HL-60 (cell line): ENCODE results near the gene KCNK7.

Source experiments
- DNase-seq, 2 experiments: peaks; one replicate each; pipeline ENCODE4 v3.0.0-alpha.2; 2010 to 2020; ENCODE audit warnings: low read depth in 1 of 2, low spot score in 1 of 2
- H3K27ac ChIP-seq: fragments of 250-450 bp; sonication (Bioruptor Pico); replicated peaks from 2 replicates; pipeline ENCODE4 v1.5.1; 2020; ENCODE audit warnings: mild to moderate bottlenecking, moderate library complexity
- H3K27me3 ChIP-seq: fragments of 250-450 bp; sonication (Bioruptor Pico); 2 replicates; pipeline ENCODE4 v1.5.1; 2021; ENCODE audit warnings: mild to moderate bottlenecking, moderate library complexity; ENCODE audit not compliant: insufficient read depth, poor library complexity, severe bottlenecking
- H3K4me3 ChIP-seq: replicated peaks from 2 replicates; pipeline ENCODE4 v1.5.1; 2011; ENCODE audit warnings: mild to moderate bottlenecking, control low read depth, low read length; ENCODE audit not compliant: insufficient read depth
- GABPA ChIP-seq: IDR thresholded peaks from 2 replicates; pipeline ENCODE4 v1.6.1; 2012; ENCODE audit warnings: low read depth
- POLR2AphosphoS5 ChIP-seq: IDR thresholded peaks from 2 replicates; pipeline ENCODE4 v1.6.1; 2012; ENCODE audit warnings: low read depth
- SPI1 ChIP-seq: IDR thresholded peaks from 2 replicates; pipeline ENCODE4 v1.6.1; 2012; ENCODE audit warnings: low read depth, mild to moderate bottlenecking, borderline replicate concordance
- TF ChIP-seq, protein P1 (sequence below): IDR thresholded peaks from 2 replicates; pipeline ENCODE4 v1.6.1; 2012; ENCODE audit warnings: low read depth; ENCODE audit not compliant: insufficient replicate concordance
- TF ChIP-seq, protein P2 (sequence below): IDR thresholded peaks from one replicate; pipeline ENCODE4 v1.5.1; 2011; ENCODE audit warnings: low read length, control low read depth, inconsistent platforms; ENCODE audit not compliant: insufficient read depth

KCNK7 gene

DNA sequence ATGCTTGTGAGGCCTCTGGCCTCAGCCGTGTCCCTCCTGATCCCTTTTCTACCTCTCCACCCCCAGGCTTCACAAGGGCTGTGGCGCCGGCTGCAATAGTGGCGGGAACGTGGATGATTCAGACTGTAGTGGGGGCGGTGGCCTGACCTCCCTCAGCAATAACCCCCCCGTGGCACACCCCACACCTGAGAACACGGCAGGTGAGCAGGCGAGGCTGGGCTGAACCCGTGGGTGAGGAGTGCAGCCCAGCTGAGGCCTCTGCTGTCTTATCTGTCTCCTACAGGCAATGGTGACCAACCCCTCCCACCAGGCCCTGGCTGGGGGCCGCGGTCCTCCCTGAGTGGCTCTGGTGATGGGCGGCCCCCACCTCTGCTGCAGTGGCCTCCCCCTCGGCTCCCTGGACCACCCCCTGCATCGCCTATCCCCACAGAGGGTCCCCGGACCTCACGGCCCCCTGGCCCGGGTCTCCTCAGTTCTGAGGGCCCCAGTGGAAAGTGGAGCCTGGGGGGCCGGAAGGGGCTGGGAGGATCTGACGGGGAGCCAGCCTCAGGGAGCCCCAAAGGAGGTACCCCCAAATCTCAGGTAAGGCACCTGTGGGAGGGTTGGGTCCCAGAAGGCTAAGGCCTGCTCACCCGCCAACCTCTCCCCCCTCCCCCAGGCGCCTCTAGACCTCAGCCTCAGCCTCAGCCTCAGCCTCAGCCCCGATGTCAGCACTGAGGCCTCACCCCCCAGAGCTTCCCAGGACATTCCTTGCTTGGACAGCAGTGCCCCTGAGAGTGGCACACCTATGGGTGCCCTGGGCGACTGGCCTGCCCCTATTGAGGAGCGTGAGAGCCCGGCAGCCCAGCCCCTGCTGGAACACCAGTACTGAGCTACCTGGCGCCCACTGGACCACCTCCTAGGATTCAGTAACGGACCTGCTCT, 40.8 kb upstream of the KCNK7 start:
- TF ChIP-seq, protein P1, sequence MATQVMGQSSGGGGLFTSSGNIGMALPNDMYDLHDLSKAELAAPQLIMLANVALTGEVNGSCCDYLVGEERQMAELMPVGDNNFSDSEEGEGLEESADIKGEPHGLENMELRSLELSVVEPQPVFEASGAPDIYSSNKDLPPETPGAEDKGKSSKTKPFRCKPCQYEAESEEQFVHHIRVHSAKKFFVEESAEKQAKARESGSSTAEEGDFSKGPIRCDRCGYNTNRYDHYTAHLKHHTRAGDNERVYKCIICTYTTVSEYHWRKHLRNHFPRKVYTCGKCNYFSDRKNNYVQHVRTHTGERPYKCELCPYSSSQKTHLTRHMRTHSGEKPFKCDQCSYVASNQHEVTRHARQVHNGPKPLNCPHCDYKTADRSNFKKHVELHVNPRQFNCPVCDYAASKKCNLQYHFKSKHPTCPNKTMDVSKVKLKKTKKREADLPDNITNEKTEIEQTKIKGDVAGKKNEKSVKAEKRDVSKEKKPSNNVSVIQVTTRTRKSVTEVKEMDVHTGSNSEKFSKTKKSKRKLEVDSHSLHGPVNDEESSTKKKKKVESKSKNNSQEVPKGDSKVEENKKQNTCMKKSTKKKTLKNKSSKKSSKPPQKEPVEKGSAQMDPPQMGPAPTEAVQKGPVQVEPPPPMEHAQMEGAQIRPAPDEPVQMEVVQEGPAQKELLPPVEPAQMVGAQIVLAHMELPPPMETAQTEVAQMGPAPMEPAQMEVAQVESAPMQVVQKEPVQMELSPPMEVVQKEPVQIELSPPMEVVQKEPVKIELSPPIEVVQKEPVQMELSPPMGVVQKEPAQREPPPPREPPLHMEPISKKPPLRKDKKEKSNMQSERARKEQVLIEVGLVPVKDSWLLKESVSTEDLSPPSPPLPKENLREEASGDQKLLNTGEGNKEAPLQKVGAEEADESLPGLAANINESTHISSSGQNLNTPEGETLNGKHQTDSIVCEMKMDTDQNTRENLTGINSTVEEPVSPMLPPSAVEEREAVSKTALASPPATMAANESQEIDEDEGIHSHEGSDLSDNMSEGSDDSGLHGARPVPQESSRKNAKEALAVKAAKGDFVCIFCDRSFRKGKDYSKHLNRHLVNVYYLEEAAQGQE = no peak
- TF ChIP-seq POLR2AphosphoS5 = no peak
- TF ChIP-seq GABPA = no peak
- no peak for TF ChIP-seq SPI1
- TF ChIP-seq, protein P2, sequence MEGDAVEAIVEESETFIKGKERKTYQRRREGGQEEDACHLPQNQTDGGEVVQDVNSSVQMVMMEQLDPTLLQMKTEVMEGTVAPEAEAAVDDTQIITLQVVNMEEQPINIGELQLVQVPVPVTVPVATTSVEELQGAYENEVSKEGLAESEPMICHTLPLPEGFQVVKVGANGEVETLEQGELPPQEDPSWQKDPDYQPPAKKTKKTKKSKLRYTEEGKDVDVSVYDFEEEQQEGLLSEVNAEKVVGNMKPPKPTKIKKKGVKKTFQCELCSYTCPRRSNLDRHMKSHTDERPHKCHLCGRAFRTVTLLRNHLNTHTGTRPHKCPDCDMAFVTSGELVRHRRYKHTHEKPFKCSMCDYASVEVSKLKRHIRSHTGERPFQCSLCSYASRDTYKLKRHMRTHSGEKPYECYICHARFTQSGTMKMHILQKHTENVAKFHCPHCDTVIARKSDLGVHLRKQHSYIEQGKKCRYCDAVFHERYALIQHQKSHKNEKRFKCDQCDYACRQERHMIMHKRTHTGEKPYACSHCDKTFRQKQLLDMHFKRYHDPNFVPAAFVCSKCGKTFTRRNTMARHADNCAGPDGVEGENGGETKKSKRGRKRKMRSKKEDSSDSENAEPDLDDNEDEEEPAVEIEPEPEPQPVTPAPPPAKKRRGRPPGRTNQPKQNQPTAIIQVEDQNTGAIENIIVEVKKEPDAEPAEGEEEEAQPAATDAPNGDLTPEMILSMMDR = no peak
- no peak overlapping the region for H3K27ac ChIP-seq
- H3K4me3 ChIP-seq = no peak overlapping the region
- no peaks in the 10 kb centered on the region for H3K27me3 ChIP-seq
- no peak for DNase-seq

GRCh38 chr11:65634905-65635731, 39.5 kb upstream of the KCNK7 start:
- no peaks in the 10 kb centered on the region for H3K27me3 ChIP-seq
- DNase-seq = no peak
- H3K27ac ChIP-seq = no peak overlapping the region
- TF ChIP-seq, protein P2 = no peak
- TF ChIP-seq, protein P1 = no peak
- TF ChIP-seq SPI1 (no peak), POLR2AphosphoS5 (no peak), GABPA (no peak)
- no peak overlapping the region for H3K4me3 ChIP-seq

DNA sequence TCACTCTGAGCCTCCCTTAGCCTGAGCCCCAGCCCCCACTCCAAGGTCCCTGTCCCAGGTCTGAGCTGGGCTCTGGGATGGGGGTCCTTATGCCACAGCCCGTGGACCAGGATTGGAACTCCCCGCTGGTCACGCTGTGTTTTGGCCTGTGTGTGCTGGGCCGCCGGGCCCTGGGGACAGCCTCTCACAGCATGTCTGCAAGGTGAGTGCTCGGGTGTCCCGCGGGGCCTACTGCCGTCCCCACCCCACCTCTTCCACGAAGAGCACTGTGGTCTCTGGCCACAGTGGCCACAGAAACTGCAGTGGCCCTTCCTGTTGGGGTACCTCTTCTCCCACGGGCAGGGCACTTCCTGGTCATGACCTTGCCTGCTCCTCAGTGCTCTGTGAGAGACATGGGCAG, 38.8 kb upstream of the KCNK7 start:
- Histone ChIP-seq H3K27me3 (no peaks in the 10 kb centered on the region), H3K4me3 (no peak overlapping the region), H3K27ac (no peak overlapping the region)
- TF ChIP-seq, protein P2 = no peak
- TF ChIP-seq SPI1 (no peak), POLR2AphosphoS5 (no peak)
- TF ChIP-seq, protein P1 = no peak
- DNase-seq = no peak
